H1 (cell line): Measurements from ENCODE around the gene TMEM151B. TPM values are rescaled to one million over a fixed set of nuclear protein-coding genes. Genes with fewer than 3 reads are reported as not detected.

Source experiments
- CTBP2 ChIP-seq: IDR thresholded peaks from 2 replicates; pipeline ENCODE4 v1.7.0; 2011; ENCODE audit warnings: borderline replicate concordance, mild to moderate bottlenecking, moderate library complexity, mixed read lengths, low read length; ENCODE audit not compliant: insufficient read depth, insufficient read length
- EP300 ChIP-seq, 2 experiments: IDR thresholded peaks; 1 replicate in 1 of 2; 2 replicates in 1 of 2; pipeline ENCODE4 v1.6.1; 2011 to 2012; ENCODE audit warnings: low read depth in 2 of 2, low read length in 2 of 2, mild to moderate bottlenecking in 2 of 2, borderline replicate concordance in 1 of 2, inconsistent platforms in 1 of 2, moderate library complexity in 1 of 2
- polyA plus RNA-seq, 7 experiments: library from polyadenylated mRNA; depleted of rRNA in 3 of 7; stranded (reverse) in 5 of 7; unstranded in 2 of 7; fragments of >200 nt in 5 of 7; fragments of 200-250 nt in 2 of 7; gene quantifications; 1 replicate in 5 of 7; 2 replicates in 1 of 7; 4 replicates in 1 of 7; pipeline versions ENCODE4 v1.2.1 to v1.2.3, GENCODE V29; 2011 to 2013; ENCODE audit warnings: missing spikeins in 2 of 7, mixed read lengths in 2 of 7
- total RNA-seq: library from RNA; stranded (reverse); fragmentation: NEBNext Ultra II Directional; extraction: Animal tissue kit (Norgen Biotek cat#: 25700); gene quantifications from 2 replicates; pipeline ENCODE4 v1.2.1, GENCODE V29; 2021

TMEM151B gene
- total and polyA plus RNA-seq, 2 of the 8 experiments (the other 6 are each of a cell fraction or from before 2014, with no cell fraction given): 8.0 to 15.5 TPM

DNA sequence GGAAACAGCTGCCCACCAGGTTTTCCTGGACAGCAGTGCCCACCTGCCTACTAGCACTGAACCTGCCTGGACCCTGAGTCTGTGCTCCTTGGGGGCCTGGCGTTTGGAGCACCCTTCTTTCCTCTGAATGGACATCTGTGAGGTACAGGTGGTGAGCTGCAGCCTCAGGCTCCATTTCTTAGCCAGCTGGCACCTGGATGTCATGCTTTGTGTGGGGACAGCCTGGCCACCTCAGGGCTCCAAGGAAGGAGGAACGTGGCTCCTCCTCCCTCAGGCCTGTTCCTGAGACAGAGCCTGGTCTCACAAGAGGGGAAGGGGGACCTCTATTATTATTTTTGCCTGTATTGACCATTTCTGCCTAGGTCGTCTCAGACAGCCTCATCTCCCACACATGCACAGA, 8.1 kb downstream of the TMEM151B start (continued):
- TF ChIP-seq EP300 (IDR thresholded peaks at IDR 0.05; ENCODE audit: borderline replicate concordance in 1 of 2, low read depth in 2 of 2, low read length in 2 of 2) (no peak), CTBP2 (no peak)
